Spleen (tissue), 11 donors: Measurements from ENCODE around the gene DESI1. TPM values are rescaled to one million over a fixed set of nuclear protein-coding genes. Genes with fewer than 3 reads are reported as not detected.

Experiments used
- DNase-seq: peaks from one replicate; pipeline ENCODE4 v3.0.0-alpha.2; 2020
- H3K27ac ChIP-seq, 8 donors: fragments of 200-600 bp; sonication (generic) in 7 of 8; 1 replicate in 4 of 8; 2 replicates in 4 of 8; pipeline versions ENCODE4 v1.5.0 to v1.8.0; 2016 to 2021; ENCODE audit warnings: inconsistent platforms in 4 of 8, mild to moderate bottlenecking in 4 of 8, moderate library complexity in 1 of 8
- H3K27me3 ChIP-seq, 7 donors: fragments of 200-600 bp; sonication (generic) in 6 of 7; replicated peaks in 1 of 7; 1 replicate in 4 of 7; 2 replicates in 3 of 7; pipeline versions ENCODE4 v1.5.0 to v1.8.0; 2016 to 2021; ENCODE audit warnings: inconsistent platforms in 3 of 7, mild to moderate bottlenecking in 1 of 7
- H3K36me3 ChIP-seq, 6 donors: fragments of 200-600 bp; sonication (generic) in 5 of 6; 1 replicate in 4 of 6; 2 replicates in 2 of 6; pipeline versions ENCODE4 v1.5.0 to v1.8.0; 2016 to 2021; ENCODE audit warnings: inconsistent platforms in 2 of 6
- H3K4me1 ChIP-seq, 6 donors: fragments of 200-600 bp; sonication (generic) in 5 of 6; 1 replicate in 3 of 6; 2 replicates in 3 of 6; pipeline versions ENCODE4 v1.5.0 to v1.8.0; 2016 to 2021; ENCODE audit warnings: inconsistent platforms in 3 of 6
- H3K4me3 ChIP-seq, 8 donors: fragments of 200-600 bp; sonication (generic) in 7 of 8; 1 replicate in 4 of 8; 2 replicates in 4 of 8; pipeline versions ENCODE4 v1.5.0 to v1.8.0; 2016 to 2021; ENCODE audit warnings: inconsistent platforms in 4 of 8, mild to moderate bottlenecking in 4 of 8, moderate library complexity in 2 of 8
- H3K9me3 ChIP-seq, 8 donors: fragments of 200-600 bp; sonication (generic) in 7 of 8; 1 replicate in 4 of 8; 2 replicates in 4 of 8; pipeline versions ENCODE4 v1.5.0 to v1.8.0; 2016 to 2021; ENCODE audit warnings: inconsistent platforms in 4 of 8
- POLR2A ChIP-seq, 3 donors: fragments of 450-650 bp; IDR thresholded peaks; one replicate each; pipeline ENCODE4 v1.5.1; 2017; ENCODE audit warnings: antibody characterized with exemption in 3 of 3, mild to moderate bottlenecking in 1 of 3
- POLR2AphosphoS5 ChIP-seq, 3 donors: sonication (generic); formaldehyde crosslinking; IDR thresholded peaks; one replicate each; pipeline ENCODE4 v1.5.1; 2017; ENCODE audit warnings: antibody characterized with exemption in 3 of 3
- WGBS, 5 donors: extraction: QIAGEN DNeasy Blood & Tissue Kit in 3 of 5; methylation state at CpG; one replicate each; pipeline versions ENCODE4 v1.1.5 to v1.1.7; 2013 to 2018; 5-methylcytosine and 5-hydroxymethylcytosine counted together
- intact Hi-C: fragments of 100-400 bp; cut with DNase I; formaldehyde crosslinking; loops from one replicate; pipeline ENCODE4 v1.15.0; 2023; ENCODE audit warnings: low total_unique reads
- polyA plus RNA-seq, 3 donors: library from polyadenylated mRNA; stranded (reverse); fragments of 200-250 nt; gene quantifications; one replicate each; pipeline ENCODE4 v1.2.1, GENCODE V29; 2013
- total RNA-seq, 7 donors: library from RNA; depleted of rRNA in 3 of 7; stranded (reverse); fragments of >200 nt in 3 of 7; fragmentation: NEBNext Ultra II Directional in 4 of 7; extraction: Animal tissue kit (Norgen Biotek cat#: 25700) in 4 of 7; gene quantifications; one replicate each; pipeline versions ENCODE4 v1.1.0 to v1.2.1, GENCODE V29; 2016 to 2021
- TF ChIP-seq, protein P1 (sequence below), 11 experiments: fragments of 200-600 bp in 7 of 11; fragments of 450-650 bp in 4 of 11; sonication (generic) in 4 of 11; IDR thresholded peaks in 8 of 11; conservative IDR thresholded peaks in 3 of 11; 1 replicate in 7 of 11; 2 replicates in 4 of 11; pipeline versions ENCODE4 v1.4.0 to v1.8.0; 2016 to 2021; ENCODE audit warnings: antibody characterized with exemption in 11 of 11, inconsistent platforms in 4 of 11, mild to moderate bottlenecking in 1 of 11
- donor health status: healthy with polysubstance abuse.
- donor health status: DM: no; HTN: no; CAD: no; lungs with moderate emphysema.
- donor health status: DM: no; HTN: no; CAD: no.
- donor health status: Bipolar disorder and iron deficiency.
- donor health status: healthy.
- donor health status: DM: no; HTN: no; CAD: no.
- donor health status: DM: yes; HTN: yes; CAD: no.

DESI1 gene
- total and polyA plus RNA-seq, 10 donors = 8.1 to 29.8 (median 20.3) TPM

DNA sequence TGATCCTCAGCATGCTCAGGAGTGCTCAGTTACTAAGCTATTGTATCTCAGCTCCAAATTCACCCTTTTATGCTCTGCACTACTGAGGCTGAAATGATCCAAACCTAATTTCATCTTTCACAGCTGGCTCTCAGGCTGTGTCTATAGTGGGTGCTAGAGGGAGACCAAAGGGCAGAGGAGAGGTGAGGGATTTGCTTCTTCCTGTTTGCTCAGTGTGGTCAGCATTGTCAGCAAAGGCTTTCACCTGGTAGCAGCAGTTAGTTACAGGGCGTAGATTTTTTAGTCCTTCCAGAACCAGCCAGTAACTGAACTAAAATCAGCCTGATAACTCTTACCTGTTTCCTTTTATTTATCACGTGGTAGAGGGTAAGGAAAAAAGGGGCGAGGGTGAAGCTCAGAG lies 33.5 kb upstream of the DESI1 start:
- peaks cover 24 to 100% (median 100%) of the 10 kb centered on the region in 6 donors for H3K36me3 ChIP-seq
- TF ChIP-seq, protein P1, sequence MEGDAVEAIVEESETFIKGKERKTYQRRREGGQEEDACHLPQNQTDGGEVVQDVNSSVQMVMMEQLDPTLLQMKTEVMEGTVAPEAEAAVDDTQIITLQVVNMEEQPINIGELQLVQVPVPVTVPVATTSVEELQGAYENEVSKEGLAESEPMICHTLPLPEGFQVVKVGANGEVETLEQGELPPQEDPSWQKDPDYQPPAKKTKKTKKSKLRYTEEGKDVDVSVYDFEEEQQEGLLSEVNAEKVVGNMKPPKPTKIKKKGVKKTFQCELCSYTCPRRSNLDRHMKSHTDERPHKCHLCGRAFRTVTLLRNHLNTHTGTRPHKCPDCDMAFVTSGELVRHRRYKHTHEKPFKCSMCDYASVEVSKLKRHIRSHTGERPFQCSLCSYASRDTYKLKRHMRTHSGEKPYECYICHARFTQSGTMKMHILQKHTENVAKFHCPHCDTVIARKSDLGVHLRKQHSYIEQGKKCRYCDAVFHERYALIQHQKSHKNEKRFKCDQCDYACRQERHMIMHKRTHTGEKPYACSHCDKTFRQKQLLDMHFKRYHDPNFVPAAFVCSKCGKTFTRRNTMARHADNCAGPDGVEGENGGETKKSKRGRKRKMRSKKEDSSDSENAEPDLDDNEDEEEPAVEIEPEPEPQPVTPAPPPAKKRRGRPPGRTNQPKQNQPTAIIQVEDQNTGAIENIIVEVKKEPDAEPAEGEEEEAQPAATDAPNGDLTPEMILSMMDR (IDR thresholded peaks at IDR 0.05 in 8 of 11, conservative IDR thresholded peaks at IDR 0.05 in 3 of 11) = no peak
- no peak for TF ChIP-seq POLR2AphosphoS5 (IDR thresholded peaks at IDR 0.05)
- no peak for TF ChIP-seq POLR2A (IDR thresholded peaks at IDR 0.05)
- H3K4me1 ChIP-seq = peaks cover 0 to 4% (median 0%) of the 10 kb centered on the region in 6 donors
- intact Hi-C loops = no loop called here
- WGBS, 5 donors = 89 to 100% (median 96%) methylated on average over 3 of the region's 3 CpGs
- no peak for DNase-seq
- no peaks in the 10 kb centered on the region for H3K9me3 ChIP-seq
- no peak overlapping the region for H3K27ac ChIP-seq
- no peaks in the 10 kb centered on the region for H3K27me3 ChIP-seq
- H3K4me3 ChIP-seq = no peak overlapping the region

DNA sequence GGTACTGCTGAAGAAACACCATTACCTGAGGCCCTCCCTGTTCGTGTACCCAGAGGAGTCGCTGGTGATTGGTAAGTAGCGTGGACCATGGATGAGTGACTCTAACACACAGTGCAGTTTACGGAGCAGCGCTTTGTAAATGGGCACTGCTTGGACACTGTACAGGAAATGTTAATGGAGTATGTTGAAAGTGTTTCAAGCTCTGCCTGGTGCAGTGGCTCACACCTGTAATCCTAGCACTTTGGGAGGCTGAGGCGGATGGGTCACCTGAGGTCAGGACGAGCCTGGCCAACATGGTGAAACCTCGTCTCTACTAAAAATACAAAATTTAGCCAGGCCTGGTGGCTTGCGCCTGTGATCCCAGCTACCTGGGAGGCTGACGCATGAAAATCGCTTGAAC lies 30.0 kb upstream of the DESI1 start:
- H3K4me1 ChIP-seq = peaks cover 0 to 9% (median 0%) of the 10 kb centered on the region in 6 donors
- H3K4me3 ChIP-seq = no peak overlapping the region
- H3K9me3 ChIP-seq = no peaks in the 10 kb centered on the region
- DNase-seq = no peak
- H3K27ac ChIP-seq = no peak overlapping the region
- TF ChIP-seq POLR2A (IDR thresholded peaks at IDR 0.05) = no peak
- TF ChIP-seq POLR2AphosphoS5 (IDR thresholded peaks at IDR 0.05) = no peak
- TF ChIP-seq, protein P1 (IDR thresholded peaks at IDR 0.05 in 8 of 11, conservative IDR thresholded peaks at IDR 0.05 in 3 of 11) = no peak
- H3K27me3 ChIP-seq = no peaks in the 10 kb centered on the region
- peaks cover 19 to 100% (median 95%) of the 10 kb centered on the region in 6 donors for H3K36me3 ChIP-seq
- WGBS, 5 donors = 95 to 99% (median 97%) methylated on average over 11 of the region's 11 CpGs
- intact Hi-C loops = no loop called here

DNA sequence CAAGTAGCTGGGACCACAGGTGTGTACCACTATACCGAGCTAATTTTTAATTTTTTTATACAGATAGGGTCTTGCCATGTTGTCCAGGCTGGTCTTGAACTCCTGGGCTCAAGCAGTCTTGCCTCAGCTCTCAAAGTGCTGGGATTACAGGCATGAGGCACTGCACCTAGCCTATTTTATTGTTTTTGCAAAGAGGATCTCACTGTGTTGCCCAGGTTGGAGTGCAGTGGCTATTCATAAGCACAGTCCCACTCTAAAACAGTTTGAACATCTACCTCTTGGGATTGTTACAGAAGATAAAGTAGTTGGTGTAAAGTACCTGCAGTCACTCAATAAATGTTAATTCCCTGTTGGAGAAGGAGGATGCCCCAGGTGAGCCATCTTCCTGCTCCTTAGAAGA lies 29.4 kb upstream of the DESI1 start:
- Histone ChIP-seq H3K9me3 (no peaks in the 10 kb centered on the region), H3K36me3 (peaks cover 15 to 100% (median 94%) of the 10 kb centered on the region in 6 donors), H3K4me3 (no peak overlapping the region), H3K27ac (no peak overlapping the region), H3K27me3 (no peaks in the 10 kb centered on the region), H3K4me1 (peaks cover 0 to 9% (median 0%) of the 10 kb centered on the region in 6 donors)
- TF ChIP-seq POLR2AphosphoS5 (IDR thresholded peaks at IDR 0.05) (no peak), POLR2A (IDR thresholded peaks at IDR 0.05) (no peak)
- TF ChIP-seq, protein P1 (IDR thresholded peaks at IDR 0.05 in 8 of 11, conservative IDR thresholded peaks at IDR 0.05 in 3 of 11) = no peak
- intact Hi-C loops = no loop called here
- no peak for DNase-seq
- 80 to 100% (median 95%) methylated on average over 1 of the region's 1 CpG for WGBS, 5 donors

DNA sequence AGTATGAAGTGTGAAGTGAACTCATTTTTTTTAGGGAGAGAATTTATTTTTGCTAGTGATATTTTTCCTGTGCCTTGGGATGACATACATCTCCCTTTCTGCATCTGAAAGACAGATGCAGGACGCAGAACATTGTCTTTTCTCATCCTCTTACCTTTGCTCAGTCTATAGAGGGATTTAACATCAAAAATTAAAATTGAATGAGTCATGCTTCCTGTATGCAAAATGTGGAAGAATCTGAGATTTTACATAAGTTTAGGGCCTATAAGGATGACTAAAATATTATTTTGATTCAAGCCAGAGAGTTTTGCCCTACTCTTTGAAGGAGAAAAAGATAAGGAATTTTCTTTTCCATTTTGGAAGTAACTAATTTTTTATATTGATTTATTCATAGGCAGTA lies 27.6 kb upstream of the DESI1 start:
- no peaks in the 10 kb centered on the region for H3K27me3 ChIP-seq
- H3K4me1 ChIP-seq = peaks cover 0 to 9% (median 0%) of the 10 kb centered on the region in 6 donors
- no peak overlapping the region for H3K4me3 ChIP-seq
- no peak for DNase-seq
- H3K9me3 ChIP-seq = no peaks in the 10 kb centered on the region
- intact Hi-C loops = no loop called here
- H3K36me3 ChIP-seq = peaks cover 12 to 100% (median 91%) of the 10 kb centered on the region in 6 donors
- TF ChIP-seq, protein P1 (IDR thresholded peaks at IDR 0.05 in 8 of 11, conservative IDR thresholded peaks at IDR 0.05 in 3 of 11) = no peak
- TF ChIP-seq POLR2AphosphoS5 (IDR thresholded peaks at IDR 0.05) = no peak
- TF ChIP-seq POLR2A (IDR thresholded peaks at IDR 0.05) = no peak
- H3K27ac ChIP-seq = no peak overlapping the region
- 76 to 89% (median 80%) methylated on average over 1 of the region's 1 CpG for WGBS, 5 donors
